SK-N-SH treated with all-trans-retinoic acid at 6 μM for 48 hours (cell line): ENCODE data around the gene CPT1A.

Experiments used
- GLIS3 ChIP-seq: fragments of 250-450 bp; sonication (Bioruptor Pico); IDR thresholded peaks from 2 replicates; pipeline ENCODE4 v1.5.0; 2020; ENCODE audit warnings: mild to moderate bottlenecking, moderate library complexity
- OSR1 ChIP-seq: fragments of 250-450 bp; sonication (Bioruptor Pico); IDR thresholded peaks from 2 replicates; pipeline ENCODE4 v1.8.0; 2022; ENCODE audit warnings: moderate library complexity, mild to moderate bottlenecking, inconsistent platforms
- RARB ChIP-seq: fragments of 250-450 bp; sonication (Bioruptor Pico); IDR thresholded peaks from 2 replicates; pipeline ENCODE4 v1.8.0; 2021; ENCODE audit warnings: mild to moderate bottlenecking, moderate library complexity
- TOX ChIP-seq: fragments of 250-450 bp; sonication (Bioruptor Pico); IDR thresholded peaks from 2 replicates; pipeline ENCODE4 v1.8.0; 2021; ENCODE audit warnings: mild to moderate bottlenecking, moderate library complexity, borderline replicate concordance
- ZC3H10 ChIP-seq: fragments of 250-450 bp; sonication (Bioruptor Pico); IDR thresholded peaks from 2 replicates; pipeline ENCODE4 v1.5.1; 2021; ENCODE audit warnings: mild to moderate bottlenecking, moderate library complexity
- ZFP30 ChIP-seq: fragments of 450-650 bp; formaldehyde crosslinking; IDR thresholded peaks from 2 replicates; pipeline ENCODE4 v1.5.0; 2022; ENCODE audit warnings: mild to moderate bottlenecking, moderate library complexity
- ZNF565 ChIP-seq: fragments of 450-650 bp; formaldehyde crosslinking; conservative IDR thresholded peaks from 2 replicates; pipeline ENCODE4 v1.5.0; 2020; ENCODE audit warnings: low read depth, mild to moderate bottlenecking, moderate library complexity
- ZNF70 ChIP-seq: fragments of 450-650 bp; formaldehyde crosslinking; IDR thresholded peaks from 2 replicates; pipeline ENCODE4 v1.5.0; 2020; ENCODE audit warnings: mild to moderate bottlenecking, moderate library complexity
- ZNF8 ChIP-seq: fragments of 450-650 bp; formaldehyde crosslinking; IDR thresholded peaks from 2 replicates; pipeline ENCODE4 v1.5.0; 2020; ENCODE audit warnings: mild to moderate bottlenecking, moderate library complexity

DNA sequence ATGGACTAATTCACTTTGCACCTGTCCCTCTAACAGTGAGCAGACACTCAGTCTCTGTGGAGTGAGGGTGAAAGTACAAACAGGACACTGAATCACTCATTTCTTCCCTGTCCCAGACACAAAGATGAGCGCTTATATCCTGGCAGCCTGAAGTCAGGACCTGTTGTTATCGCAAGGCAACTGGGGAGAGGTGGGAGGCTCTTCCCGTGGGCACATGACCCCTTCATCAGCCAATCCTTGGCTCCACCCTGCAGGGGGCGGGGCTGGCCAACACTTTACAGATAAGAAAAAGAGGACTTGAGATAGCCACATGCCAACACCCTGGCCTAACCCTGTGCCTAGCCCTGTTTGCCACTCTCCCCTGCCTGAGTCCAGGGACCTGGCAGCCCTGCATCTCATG, 60.9 kb downstream of the CPT1A start:
- TF ChIP-seq OSR1 (CRISPR knock-in tag) (no peak), ZNF565 (CRISPR knock-in tag) (no peak), GLIS3 (no peak), RARB (no peak), ZNF8 (no peak), TOX (CRISPR knock-in tag) (no peak), ZNF70 (CRISPR knock-in tag) (no peak), ZFP30 (CRISPR knock-in tag) (no peak), ZC3H10 (CRISPR knock-in tag) (no peak)
